DND-41 (cell line): ENCODE measurements around the gene TXNDC16.

Experiments used
- EZH2 ChIP-seq: IDR thresholded peaks from 3 replicates; pipeline ENCODE4 v1.6.1; 2012; ENCODE audit warnings: borderline replicate concordance, low read depth, mild to moderate bottlenecking, moderate library complexity, low read length, inconsistent platforms; ENCODE audit not compliant: severe bottlenecking
- TF ChIP-seq, protein P1 (sequence below): IDR thresholded peaks from 2 replicates; pipeline ENCODE4 v1.5.1; 2012; ENCODE audit warnings: borderline replicate concordance, low read length, moderate library complexity, mild to moderate bottlenecking; ENCODE audit not compliant: poor library complexity, severe bottlenecking; ENCODE audit errors: extremely low read depth

DNA sequence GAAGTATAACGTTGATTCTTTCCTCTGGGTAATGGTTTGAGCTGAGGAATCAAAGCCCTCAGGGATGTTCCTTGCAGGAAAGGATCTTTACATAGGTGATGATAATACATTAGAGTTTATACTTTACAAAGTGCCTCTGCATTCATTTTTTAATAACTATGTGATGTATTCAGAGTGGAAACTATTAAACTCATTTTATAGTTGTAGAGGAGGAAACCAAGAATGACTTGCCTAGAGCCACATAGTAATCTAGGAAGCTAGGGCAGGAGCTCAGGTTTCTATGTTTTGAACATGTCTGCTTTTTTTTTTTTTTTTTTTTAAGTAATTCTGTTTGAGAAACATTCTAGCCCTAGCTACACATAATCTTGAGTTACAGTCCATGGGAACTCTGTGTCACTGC lies 117.3 kb downstream of the TXNDC16 start:
- TF ChIP-seq EZH2, result no peak
- TF ChIP-seq, protein P1, sequence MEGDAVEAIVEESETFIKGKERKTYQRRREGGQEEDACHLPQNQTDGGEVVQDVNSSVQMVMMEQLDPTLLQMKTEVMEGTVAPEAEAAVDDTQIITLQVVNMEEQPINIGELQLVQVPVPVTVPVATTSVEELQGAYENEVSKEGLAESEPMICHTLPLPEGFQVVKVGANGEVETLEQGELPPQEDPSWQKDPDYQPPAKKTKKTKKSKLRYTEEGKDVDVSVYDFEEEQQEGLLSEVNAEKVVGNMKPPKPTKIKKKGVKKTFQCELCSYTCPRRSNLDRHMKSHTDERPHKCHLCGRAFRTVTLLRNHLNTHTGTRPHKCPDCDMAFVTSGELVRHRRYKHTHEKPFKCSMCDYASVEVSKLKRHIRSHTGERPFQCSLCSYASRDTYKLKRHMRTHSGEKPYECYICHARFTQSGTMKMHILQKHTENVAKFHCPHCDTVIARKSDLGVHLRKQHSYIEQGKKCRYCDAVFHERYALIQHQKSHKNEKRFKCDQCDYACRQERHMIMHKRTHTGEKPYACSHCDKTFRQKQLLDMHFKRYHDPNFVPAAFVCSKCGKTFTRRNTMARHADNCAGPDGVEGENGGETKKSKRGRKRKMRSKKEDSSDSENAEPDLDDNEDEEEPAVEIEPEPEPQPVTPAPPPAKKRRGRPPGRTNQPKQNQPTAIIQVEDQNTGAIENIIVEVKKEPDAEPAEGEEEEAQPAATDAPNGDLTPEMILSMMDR, result no peak
